ENCODE measurements around the gene R3HDM4.
"Not testable (repeated sequence)": the region's sequence is repeated elsewhere in the genome, so short reads cannot be mapped to it uniquely, and the experiment has no call there.

Gene R3HDM4

GRCh38 chr19:854549-854948, 58.5 kb downstream of the R3HDM4 start:
- DNase-seq (ENCODE audit: low spot score), result peak; percentile 45

- not testable (repeated sequence) for DNase-seq (ENCODE audit: low spot score)
These were observed 59.3 kb downstream of the R3HDM4 start for GRCh38 chr19:853614-854220.

- DNase-seq (ENCODE audit: low spot score), result no peak
These were observed 59.9 kb downstream of the R3HDM4 start for GRCh38 chr19:853014-853585.

- no peak for DNase-seq (ENCODE audit: low spot score)
These were observed 60.6 kb downstream of the R3HDM4 start, which contains the start of gene ELANE for GRCh38 chr19:852136-853013. Gene ELANE, plus strand, starts transcription at chr19:852303. Its CDS starts 26 bp downstream, at chr19:852329.

- no peak for DNase-seq (ENCODE audit: low spot score)
These were observed 62.1 kb downstream of the R3HDM4 start for GRCh38 chr19:850979-851335.

GRCh38 chr19:850221-850978, 62.6 kb downstream of the R3HDM4 start:
- peak; percentile 48 for DNase-seq (ENCODE audit: low spot score)

- DNase-seq (ENCODE audit: low spot score), result not testable (repeated sequence)
These were observed 63.8 kb downstream of the R3HDM4 start for GRCh38 chr19:849195-849594.

GRCh38 chr19:848386-848921, 64.6 kb downstream of the R3HDM4 start:
- DNase-seq (ENCODE audit: low spot score), result no peak
